ENCODE data around the gene SCYGR3.

- TF ChIP-seq CTCF (IDR thresholded peaks at IDR 0.05 in 4 of 5, conservative IDR thresholded peaks at IDR 0.05 in 1 of 5) (no peak), POLR2A (IDR thresholded peaks at IDR 0.05) (no peak)
Observed at GRCh38 chr2:227565080-227565479, 49.6 kb downstream of the SCYGR3 start.
